ENCODE results near the gene WDR72.

WDR72 gene

GRCh38 chr15:53618461-53618860, 141.0 kb downstream of the WDR72 start:
- Histone ChIP-seq H3K4me3 (no peak overlapping the region), H3K27ac (no peak overlapping the region)

DNA sequence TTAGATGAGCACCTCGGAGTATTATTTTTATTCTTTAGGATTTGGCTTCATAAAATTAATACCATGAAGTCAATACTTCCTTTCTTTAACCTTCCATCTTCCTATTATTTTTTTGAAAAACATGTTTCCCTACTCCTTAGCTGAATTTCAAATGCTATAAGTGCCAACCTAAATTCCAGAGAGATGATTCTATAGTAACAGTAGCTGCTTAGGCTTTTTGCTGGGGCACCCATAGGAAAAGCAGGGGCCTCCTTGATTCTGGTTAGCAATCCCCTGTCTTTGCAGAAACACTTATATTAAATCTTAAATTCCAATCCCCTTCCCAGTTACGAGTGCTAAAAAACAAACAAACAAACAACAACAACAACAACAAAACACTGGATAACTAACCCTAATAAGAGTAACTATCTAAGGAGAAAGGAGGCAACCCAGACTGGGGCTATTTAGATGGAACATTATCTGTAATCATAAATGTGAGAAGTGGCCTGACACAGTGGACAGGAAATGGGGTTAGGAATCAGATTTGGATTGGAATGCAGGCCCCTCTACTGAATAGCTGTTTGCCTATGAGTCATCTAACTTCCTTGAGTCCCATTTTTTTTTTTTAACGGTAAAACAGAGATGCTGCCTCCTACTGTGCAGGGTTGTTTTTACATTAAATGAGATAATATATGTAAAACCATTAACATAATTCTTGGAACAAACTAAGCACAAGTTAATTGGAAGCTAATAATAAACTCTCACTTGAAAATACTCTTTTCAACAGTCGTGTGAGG, 148.1 kb downstream of the WDR72 start:
- Histone ChIP-seq H3K27ac (no peak overlapping the region), H3K4me3 (no peak overlapping the region)

GRCh38 chr15:53591041-53591440, 168.4 kb downstream of the WDR72 start:
- Histone ChIP-seq H3K4me3 (no peak overlapping the region), H3K27ac (no peak overlapping the region)

DNA sequence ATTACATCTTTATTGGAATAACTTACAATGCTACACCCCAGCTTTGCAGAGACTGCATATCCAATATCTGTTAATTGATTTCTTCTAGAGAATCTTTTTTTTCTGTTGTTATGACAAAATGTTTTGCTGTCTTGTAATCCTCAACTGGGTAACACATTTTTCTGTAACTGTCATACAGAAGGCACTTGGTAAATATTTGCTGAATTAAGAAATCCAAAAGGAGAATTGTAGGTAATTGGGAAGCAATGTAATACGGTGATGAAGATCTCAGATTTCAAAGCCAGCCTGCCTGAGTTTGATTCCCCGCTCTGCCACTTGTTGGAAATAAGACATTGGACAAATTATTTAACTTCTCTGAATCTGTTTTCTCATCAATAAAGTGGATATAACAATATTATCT, 169.1 kb downstream of the WDR72 start:
- H3K4me3 ChIP-seq = no peak overlapping the region

DNA sequence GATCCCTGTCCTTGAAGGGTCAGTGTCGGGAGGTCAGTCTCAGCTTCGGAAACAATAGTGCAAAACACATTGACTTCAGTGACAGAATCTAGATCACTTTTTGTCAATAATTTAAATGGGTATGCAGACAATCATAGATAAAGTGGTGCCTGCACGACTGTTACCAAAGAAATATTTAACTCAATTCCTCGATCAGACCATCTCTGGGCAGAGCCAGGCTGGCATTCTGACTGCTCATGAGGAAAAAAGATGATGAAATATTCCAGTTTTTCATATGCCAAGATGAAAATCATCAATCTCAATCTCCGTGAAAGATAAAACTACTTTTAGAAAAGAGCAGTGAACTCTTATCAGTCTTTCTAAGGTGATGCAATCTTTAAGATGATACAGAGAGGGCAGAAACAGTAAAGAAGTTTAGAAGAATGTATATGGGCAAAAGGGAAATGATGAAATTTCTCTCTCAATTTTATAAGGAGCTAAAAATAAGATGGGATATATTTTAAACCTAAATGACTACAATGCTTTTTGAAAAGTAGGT, 169.9 kb downstream of the WDR72 start:
- Histone ChIP-seq H3K27ac (no peak overlapping the region), H3K4me3 (no peak overlapping the region)

More for the DNA sequence above, 169.1 kb downstream of the WDR72 start:
- H3K27ac ChIP-seq = no peak overlapping the region

- Histone ChIP-seq H3K4me3 (no peak overlapping the region), H3K27ac (no peak overlapping the region)
Measured at GRCh38 chr15:53588773-53589172, 170.7 kb downstream of the WDR72 start.

- Histone ChIP-seq H3K27ac (no peak overlapping the region), H3K4me3 (no peak overlapping the region)
Measured at GRCh38 chr15:53586799-53587198, 172.7 kb downstream of the WDR72 start.

- no peak overlapping the region for H3K27ac ChIP-seq
- no peak overlapping the region for H3K4me3 ChIP-seq
Measured at GRCh38 chr15:53581513-53581912, 177.9 kb downstream of the WDR72 start.

DNA sequence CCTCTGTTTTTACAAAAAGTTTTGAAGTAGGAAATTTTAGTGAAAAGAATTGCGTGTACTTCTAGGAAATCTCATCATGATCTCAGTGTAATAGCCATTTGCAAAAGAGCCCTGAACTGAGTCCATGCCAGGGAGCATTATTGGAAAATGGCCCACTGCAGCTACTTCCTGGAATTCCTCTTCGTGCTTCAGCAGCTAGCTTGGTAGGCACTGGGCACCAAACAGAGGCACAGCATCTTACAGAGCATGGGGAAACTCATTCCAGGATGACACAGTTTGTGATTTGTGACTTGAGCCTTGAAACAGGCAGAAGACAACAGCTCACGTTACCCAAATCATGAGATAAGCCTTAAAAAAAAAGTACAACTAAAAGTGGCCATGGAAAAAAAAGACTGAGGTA, 179.1 kb downstream of the WDR72 start:
- no peak overlapping the region for H3K27ac ChIP-seq
- H3K4me3 ChIP-seq = no peak overlapping the region

- Histone ChIP-seq H3K4me3 (no peak overlapping the region), H3K27ac (no peak overlapping the region)
Measured at GRCh38 chr15:53576841-53577240, 182.6 kb downstream of the WDR72 start.

GRCh38 chr15:53573091-53573490, 186.4 kb downstream of the WDR72 start:
- Histone ChIP-seq H3K4me3 (no peak overlapping the region), H3K27ac (no peak overlapping the region)

DNA sequence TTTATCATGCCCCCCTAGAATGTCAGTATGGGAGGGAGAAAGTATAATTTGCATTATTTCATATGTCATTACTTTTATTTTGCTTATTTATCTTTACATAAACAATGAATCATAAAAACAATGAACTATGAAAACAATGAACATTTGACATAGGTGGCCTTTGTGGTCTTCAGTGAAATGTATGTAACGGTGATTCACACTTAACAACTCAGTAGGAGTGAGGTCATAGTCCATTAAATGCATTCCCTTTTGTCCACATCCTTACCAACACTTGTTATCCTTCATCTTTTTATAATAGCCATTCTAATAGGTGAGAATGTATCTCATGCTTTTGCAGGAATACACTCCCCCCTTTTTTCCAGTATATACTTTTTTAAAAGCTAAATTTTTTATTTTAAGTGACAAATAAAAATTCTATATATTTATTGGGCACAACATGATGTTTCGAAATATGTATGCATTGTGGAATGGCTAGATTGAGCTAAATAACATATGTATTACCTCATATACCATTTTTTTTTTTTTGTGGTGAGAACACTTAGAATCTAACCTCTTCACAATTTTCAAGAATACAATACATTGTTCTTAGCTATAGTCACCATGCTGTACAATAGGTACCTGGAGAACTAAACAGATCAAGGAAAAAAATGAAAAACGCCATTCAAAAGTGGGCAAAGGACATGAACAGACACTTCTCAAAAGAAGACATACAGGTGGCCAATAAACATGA, 189.5 kb downstream of the WDR72 start:
- Histone ChIP-seq H3K27ac (no peak overlapping the region), H3K4me3 (no peak overlapping the region)

DNA sequence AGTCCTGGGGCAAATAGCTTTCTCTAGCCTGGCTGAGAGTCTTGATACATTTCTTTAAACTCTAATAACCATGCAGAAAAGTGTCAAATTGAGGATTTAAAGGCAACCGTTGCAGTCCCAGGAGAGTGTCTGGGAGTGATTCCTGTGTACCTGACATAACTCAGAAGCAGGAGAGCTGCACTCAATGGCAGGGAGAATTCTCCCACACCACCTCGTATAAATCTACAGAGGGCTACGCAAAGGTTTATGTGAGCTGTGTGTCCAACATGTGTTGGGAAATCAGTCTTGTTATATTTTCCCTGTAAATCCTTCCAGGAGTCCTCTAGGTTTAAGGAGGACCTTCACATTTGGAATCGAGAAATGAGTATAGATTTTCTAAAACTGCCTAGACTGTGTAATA, 192.6 kb downstream of the WDR72 start:
- no peak overlapping the region for H3K4me3 ChIP-seq
- no peak overlapping the region for H3K27ac ChIP-seq

- no peak overlapping the region for H3K27ac ChIP-seq
Measured at GRCh38 chr15:53565721-53566120, 193.7 kb downstream of the WDR72 start.

DNA sequence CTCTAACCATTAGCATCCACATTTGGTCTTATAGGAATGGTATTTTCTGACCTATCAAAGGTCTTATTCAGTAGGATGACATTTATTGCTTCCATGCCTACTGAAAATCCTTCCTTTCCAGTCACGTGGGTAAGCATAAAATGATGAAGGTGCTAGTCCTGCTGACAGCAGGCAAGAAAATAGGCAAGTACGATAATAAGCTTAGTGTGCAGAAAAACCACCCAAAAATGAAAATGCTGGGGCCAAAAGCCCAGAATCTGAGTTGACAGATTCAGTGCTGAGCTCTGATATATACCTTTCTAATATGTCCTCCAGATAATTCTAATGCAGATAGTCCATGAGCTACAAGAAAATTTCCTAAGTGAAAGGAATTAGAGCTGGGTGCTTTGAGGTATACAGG, 194.8 kb downstream of the WDR72 start:
- no peak overlapping the region for H3K27ac ChIP-seq
- H3K4me3 ChIP-seq = no peak overlapping the region

More at GRCh38 chr15:53565721-53566120, 193.7 kb downstream of the WDR72 start:
- H3K4me3 ChIP-seq = no peak overlapping the region

DNA sequence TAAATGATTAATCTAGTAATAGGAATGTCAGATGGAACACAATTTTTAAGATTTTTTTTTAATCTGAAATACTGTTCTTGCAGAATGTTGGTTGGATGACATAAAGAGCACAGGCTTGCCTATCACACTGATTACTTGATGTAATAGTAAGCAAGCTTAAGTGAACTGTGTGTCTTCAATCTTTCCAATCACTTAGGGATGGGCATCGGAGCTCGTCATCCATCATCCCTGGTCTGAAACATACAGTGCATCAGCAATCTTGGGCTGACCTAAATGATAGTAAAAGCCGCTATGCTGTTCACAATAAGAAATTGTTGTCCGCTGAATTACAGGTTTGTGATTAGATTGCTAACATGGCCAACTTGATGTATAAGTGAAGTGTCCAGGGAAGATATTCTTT, 195.8 kb downstream of the WDR72 start:
- H3K4me3 ChIP-seq = no peak overlapping the region

DNA sequence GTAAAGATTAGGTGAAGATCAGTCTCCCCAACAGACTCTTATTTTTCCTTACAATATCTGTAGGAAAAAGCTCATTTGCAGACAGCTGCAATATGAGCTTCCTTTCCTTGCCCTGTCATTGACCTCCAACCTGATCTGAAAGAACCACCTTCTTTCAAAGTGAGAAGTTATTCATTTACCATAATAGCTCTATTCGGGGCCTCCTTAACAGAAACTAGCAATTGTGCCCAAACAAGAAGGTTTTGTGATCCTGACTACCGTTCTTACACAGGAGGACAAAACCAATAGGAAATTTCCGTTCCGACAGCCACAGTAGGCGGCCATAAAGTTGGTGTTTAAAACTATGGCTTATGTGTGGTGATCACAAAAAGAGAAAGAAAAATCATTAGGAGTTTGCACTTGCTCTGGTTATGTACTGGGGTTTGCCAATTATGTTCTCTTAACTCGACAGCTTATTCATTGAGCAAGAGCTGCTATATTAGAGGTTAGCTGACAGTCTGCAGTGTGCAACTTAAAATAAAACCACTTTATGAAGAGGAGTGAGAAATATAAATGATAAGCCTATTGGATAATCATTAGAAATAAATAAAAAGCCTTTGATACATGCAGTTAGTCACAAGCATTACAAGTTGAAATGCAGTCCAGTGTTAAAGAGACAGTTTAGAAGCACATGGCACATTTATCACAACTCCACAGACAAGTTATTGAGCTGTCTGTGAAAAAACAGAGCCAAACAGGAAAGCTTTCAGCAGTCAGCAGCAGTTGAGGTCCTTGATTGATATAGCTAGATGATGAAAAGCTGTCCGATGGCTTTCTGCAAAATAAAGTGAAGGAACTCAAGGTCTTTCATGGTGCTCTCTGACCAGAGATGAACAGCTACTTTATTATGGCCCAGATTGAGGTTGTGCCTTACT, 199.8 kb downstream of the WDR72 start:
- no peak overlapping the region for H3K27ac ChIP-seq
- H3K4me3 ChIP-seq = no peak overlapping the region

More for the DNA sequence above, 195.8 kb downstream of the WDR72 start:
- no peak overlapping the region for H3K27ac ChIP-seq

DNA sequence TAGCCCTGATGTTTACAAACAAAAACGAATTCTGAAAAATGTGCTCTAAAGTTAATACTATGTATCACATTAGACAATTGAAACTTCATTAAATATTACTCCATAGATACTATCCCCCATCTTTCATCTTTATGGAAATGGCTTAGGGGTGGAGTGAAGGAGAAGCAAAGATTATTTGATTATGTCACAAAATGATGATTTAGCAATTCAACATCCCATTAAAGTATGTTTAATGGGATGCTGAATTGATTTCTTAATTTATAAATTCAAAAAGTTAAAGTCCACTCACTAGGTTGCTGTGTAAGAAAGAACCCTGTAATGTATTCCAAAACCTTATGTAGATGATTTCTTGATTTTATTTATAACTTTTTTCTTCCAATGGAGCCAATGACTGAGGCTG, 201.1 kb downstream of the WDR72 start:
- no peak overlapping the region for H3K27ac ChIP-seq
- no peak overlapping the region for H3K4me3 ChIP-seq

DNA sequence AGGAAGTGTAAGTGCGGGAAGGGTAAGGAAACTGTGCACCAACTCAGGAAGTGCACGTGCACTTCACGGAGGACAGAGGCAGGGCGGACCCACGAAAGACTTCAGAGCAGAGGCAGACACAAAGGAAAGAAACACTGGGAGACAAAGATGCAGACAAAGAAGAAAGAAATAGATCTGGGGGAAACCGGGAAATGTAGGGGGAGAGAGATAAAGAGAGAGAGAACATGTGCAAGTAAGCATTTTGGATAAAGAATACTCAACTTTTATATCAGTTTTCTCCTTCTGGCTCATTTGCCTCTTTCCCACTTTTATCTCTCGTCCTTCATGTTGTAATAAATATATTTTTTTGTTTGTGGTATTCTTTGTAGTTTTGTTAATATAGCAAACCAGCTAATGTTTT, 204.2 kb downstream of the WDR72 start:
- no peak overlapping the region for H3K27ac ChIP-seq

DNA sequence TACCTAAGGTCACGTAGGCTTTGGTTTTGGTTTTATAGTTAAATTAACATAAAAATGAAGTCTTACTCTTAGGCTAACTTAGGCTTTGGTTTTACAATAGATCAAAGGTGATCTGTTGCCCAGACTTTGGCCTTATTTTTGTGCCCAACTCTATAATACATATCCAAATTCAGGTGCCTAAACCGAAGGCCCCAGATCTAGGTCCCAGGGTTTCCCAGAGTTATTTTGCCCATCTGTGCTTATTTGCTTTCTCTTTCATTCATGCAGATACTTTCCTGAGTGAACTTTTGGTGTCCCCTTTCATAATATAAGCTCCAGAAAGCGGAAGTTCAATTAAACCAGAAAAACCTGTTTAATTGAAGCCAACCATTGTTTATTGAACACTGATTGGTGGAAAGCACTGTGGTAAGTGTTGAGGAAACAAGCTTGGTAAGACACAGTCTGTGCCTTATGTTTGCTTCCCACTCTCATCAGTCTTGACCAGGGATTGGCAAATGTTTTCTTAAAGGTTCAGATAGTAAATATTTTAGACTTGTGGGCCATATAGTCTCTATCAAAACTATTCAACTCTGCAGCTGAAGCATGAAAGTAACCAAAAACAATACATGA, 209.7 kb downstream of the WDR72 start:
- Histone ChIP-seq H3K27ac (no peak overlapping the region), H3K4me3 (no peak overlapping the region)

More for the DNA sequence above, 204.2 kb downstream of the WDR72 start:
- no peak overlapping the region for H3K4me3 ChIP-seq
